D341Med (cell line): ENCODE measurements around the gene KCNJ14.
"Not testable (repeated sequence)": the region's sequence is repeated elsewhere in the genome, so short reads cannot be mapped to it uniquely, and the experiment has no call there.

Experiments used
- DNase-seq: peaks from one replicate; pipeline ENCODE4 v3.0.0; 2012; ENCODE audit warnings: low spot score

Gene KCNJ14

DNA sequence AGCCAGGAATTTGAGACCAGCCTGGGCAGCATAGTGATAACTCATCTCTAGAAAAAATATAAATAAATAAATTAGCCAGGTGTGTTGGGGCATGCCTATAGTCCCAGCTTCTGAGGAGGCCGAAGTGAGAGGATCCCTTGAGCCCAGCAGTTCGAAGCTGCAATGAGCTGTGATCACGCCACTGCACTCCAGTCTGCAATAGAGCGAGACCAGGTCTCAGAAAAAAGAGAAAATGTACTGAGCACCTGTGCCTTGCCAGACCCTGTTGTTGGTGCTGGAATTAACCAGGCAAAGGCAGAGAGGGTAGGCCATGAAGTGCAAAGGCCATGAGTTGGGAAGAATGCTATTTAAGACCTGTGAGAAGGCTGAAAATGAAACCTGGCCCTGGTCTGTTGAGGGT, 16.5 kb downstream of the KCNJ14 start:
- DNase-seq: no peak

DNA sequence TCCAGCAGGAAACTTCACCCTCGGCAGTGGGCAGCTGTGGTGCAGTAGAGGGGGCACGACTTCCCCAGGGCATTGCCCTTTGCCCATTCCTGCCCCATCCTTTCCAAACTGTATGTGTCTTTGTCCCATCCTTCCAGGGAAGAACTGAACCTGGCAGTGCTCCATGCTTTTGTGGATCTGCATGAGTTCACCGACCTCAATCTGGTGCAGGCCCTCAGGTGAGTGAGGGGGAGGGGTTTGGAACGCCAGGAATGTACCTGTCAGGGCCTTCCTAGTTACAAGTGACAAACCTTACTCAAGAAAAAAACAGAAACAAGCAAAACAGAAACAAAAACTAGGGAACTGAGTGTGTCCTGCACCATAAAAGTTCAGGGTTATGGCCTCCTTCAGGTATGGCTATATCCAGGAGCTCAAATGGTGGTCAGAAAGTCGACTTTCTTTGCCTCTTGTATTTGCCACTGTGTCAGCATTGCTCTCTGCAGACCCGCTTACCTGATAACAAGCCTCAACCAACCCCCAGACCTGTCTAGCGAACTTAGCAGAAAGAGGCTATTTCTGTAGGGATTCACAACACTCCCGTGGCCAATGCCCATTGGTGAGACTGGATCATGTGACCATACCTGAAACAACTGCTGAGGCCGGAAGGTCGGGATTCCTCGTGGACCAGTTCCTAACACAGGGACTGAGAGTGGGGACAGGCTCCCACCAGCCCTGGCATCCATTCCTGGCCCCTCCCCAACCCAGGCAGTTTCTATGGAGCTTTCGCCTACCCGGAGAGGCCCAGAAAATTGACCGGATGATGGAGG, 18.0 kb downstream of the KCNJ14 start:
- no peak for DNase-seq

DNA sequence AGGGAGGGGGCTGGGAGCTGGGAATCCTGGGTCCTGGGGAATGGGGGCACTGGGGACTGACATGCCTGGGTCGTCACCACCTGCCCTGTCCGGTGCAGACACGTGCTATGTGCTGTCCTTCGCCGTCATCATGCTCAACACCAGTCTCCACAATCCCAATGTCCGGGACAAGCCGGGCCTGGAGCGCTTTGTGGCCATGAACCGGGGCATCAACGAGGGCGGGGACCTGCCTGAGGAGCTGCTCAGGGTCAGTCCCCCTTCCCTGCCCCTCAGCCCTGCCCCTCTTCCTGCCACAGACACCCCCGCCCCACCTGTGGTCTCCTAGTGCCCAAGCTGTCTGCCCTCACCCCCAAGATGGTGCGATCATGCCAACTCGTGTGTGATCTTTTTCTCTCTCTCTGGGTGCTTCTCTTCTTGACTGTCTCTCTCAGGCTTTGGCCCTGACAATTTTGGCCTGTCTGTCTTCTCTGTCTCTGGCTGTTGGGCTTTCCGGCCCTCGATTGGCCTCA, 18.8 kb downstream of the KCNJ14 start:
- DNase-seq: no peak

DNA sequence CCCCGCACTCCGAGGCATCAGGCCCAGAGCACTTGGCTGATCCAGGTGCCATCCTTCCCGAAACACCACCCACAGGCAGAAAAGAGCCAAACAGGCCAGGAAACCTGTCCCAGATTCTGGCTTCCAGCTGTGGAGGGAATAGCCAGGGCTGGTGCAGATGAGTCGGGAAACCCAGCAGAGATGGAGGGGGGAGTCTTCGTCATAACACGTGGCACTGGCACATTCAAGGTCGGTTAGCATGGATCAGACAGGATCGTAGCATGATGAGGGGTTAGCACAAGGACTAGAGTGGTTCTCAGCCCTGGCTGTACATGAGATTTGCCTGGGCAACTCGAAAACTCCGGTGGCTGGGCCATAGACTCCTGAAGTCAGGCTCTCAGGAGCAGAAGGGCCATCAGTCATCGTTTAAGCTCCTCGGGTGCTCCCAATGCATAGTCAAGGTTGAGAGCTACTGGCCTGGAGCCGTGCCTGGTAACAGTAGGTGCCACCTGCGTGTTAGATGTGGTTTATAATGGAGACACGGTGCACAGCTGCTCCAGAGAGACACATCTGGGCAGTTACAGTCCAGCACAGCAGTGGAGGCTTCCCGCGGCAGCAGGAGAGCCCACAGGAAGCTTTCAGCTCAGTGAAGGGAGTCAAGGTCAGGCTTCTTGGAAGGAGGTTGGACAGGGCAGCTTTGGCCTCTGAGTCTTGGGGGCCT, 20.1 kb downstream of the KCNJ14 start:
- no peak for DNase-seq

DNA sequence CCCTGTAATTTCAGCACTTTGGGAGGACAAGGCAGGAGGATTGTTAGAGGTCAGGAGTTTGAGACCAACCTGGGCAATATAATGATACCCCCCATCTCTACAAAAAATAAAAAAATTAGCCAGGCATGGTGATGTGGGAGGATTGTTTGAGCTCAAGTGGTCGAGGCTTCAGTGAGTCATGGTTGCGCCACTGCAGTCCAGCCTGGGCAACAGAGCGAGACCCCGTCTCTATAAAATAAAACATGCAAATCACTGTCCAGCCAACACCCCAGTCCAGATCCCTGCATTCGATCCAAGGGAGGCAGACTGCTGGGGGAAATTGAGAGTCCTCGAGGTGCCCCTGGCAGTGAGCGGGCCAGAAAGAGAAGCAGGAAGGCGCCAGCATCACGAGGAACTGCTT, 20.8 kb downstream of the KCNJ14 start:
- DNase-seq: no peak

DNA sequence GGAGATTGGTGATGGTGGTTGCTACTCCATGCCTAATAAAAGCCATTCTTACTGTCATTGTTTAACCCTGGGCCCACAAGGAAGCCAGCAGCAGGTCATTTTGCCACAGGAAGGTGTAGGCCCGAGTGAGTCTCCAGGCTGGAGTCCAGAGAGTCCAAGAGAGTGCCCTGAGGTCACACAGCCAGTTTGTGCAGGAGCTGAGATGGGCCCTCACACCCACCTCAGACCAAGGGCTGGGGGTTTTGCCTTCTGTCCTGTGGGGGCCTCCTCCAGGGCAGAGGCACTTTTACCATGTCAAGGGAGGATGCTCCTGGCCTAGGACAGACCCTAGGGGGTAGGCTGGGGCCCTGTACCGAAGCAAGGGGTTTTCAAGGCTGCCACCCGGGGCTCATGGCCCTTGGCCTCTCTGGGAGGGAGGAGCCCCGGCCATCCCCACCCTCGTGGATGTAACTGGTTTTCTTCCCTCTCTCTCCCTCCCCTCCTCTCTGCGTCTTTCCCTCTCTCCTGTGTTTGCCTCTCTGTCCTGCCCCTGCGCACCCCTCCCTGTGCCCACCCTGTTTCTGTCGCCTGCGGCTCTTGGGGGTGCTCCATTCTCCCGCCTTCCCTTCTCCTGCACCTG, 21.8 kb downstream of the KCNJ14 start:
- no peak for DNase-seq

- DNase-seq: no peak
Measured at GRCh38 chr19:48477698-48478338, 22.4 kb downstream of the KCNJ14 start.

- no peak for DNase-seq
Measured at GRCh38 chr19:48478339-48479256, 23.2 kb downstream of the KCNJ14 start.

GRCh38 chr19:48479686-48480085, 24.3 kb downstream of the KCNJ14 start:
- no peak for DNase-seq

DNA sequence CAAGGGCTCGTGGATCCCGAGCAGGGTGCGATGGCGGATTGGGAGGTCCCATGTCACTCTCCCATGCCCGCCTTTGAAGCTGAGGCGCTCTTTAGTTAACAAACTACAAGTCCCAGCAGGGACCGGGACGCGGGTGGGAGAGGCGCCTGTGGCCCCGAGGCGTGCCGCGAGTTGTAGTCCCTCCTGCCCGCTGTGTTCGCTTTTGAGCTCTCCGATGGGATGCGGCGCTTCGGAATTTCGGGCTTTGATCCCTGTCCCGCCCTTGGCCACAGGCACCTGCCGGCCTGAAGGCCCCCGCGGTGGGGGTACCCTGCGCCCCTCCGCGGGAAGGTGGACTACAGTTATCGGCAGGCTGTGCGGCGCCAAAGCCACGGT, 24.8 kb downstream of the KCNJ14 start:
- DNase-seq: no peak

GRCh38 chr19:48480558-48481500, 25.5 kb downstream of the KCNJ14 start:
- peak; percentile 38 for DNase-seq

DNA sequence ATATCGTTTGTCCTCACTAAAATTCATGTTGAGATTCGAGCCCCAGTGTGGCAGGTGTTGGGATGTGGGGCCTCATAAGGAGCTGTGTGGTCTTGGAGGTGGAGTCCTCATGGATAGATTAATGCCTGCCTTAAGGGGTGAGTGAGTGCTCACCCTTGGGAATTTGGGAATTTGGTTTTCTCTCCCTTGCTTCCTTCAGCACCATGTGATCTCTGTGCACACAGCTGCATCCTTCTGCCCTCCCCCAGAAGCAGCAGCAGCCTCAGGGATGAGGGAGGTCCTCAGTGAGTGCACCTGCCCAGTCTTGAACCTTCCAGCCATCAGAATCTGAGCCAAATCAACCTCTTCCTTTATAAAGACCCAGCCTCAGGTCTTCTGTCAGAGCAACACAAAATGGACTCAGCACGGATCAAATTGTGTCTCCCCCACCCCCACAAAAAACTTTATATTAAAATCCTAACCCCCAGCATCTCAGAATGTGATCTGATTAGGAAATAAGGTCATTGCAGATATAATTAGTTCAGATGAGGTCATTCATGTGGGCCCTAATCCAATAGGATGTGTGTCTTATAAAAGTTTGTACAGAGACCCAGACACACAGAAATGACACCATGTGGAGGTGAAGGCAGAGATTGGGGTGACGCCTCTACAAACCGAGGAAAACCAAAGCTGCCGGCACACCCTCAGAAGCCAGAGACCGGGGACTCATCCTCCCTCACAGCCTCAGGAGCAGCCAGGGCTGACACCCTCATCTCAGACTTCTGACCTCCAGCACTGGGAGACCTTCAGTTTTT, 26.7 kb downstream of the KCNJ14 start:
- no peak for DNase-seq

GRCh38 chr19:48483301-48483700, 27.9 kb downstream of the KCNJ14 start:
- DNase-seq: no peak

GRCh38 chr19:48484247-48484893, 29.0 kb downstream of the KCNJ14 start:
- no peak for DNase-seq

- DNase-seq: no peak
Measured at GRCh38 chr19:48484931-48485612, 29.7 kb downstream of the KCNJ14 start.

- not testable (repeated sequence) for DNase-seq
Measured at GRCh38 chr19:48486706-48487105, 31.3 kb downstream of the KCNJ14 start.

DNA sequence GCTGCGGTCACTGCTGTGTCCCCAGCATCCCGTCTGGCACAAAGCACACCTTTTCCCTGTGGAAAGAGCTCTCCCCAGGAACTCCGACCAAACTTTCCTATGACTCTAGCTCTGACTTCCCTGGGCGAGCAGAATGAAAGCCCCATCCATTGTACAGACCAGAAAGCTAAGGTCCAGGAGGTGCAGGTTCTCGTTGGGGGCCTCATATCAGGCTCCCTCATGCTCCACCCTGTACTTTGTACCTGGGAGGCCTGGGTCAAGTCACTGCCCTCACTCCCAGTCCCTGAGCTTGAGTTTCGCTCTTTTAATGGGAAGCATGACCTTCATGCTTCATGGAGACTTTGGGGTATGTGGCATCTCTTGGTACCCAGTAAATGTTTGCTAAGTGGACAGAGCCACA, 32.2 kb downstream of the KCNJ14 start:
- DNase-seq: no peak

GRCh38 chr19:48487948-48488347, 32.6 kb downstream of the KCNJ14 start:
- DNase-seq: no peak
